Measurements from ENCODE around the gene SYNE1.

Gene SYNE1

GRCh38 chr6:152218887-152219286 is 418.3 kb downstream of the SYNE1 start:
- Histone ChIP-seq H3K9ac (ENCODE audit: low read length in 2 of 2) (no peak overlapping the region), H3K27ac (ENCODE audit: low read length) (no peak overlapping the region), H3K36me3 (ENCODE audit: control insufficient read depth in 2 of 2, insufficient read depth in 2 of 2, low read length in 2 of 2) (peaks cover 63 to 66% of the 10 kb centered on the region in 2 donors), H3K4me1 (ENCODE audit: control insufficient read depth, insufficient read depth, low read length) (no peaks in the 10 kb centered on the region), H3K9me3 (ENCODE audit: control insufficient read depth in 2 of 2, low read length in 2 of 2) (peaks cover 6 to 7% of the 10 kb centered on the region in 2 donors), H3K27me3 (ENCODE audit: control insufficient read depth in 1 of 2, insufficient read depth in 2 of 2, low read length in 2 of 2) (no peaks in the 10 kb centered on the region), H3K4me3 (ENCODE audit: low read length in 2 of 2) (no peak overlapping the region)

GRCh38 chr6:152212437-152212836 is 424.7 kb downstream of the SYNE1 start:
- Histone ChIP-seq H3K27me3 (ENCODE audit: control insufficient read depth in 1 of 2, insufficient read depth in 2 of 2, low read length in 2 of 2) (no peaks in the 10 kb centered on the region), H3K4me3 (ENCODE audit: low read length in 2 of 2) (no peak overlapping the region), H3K36me3 (ENCODE audit: control insufficient read depth in 2 of 2, insufficient read depth in 2 of 2, low read length in 2 of 2) (peaks cover 38 to 47% of the 10 kb centered on the region in 2 donors), H3K9ac (ENCODE audit: low read length in 2 of 2) (no peak overlapping the region), H3K4me1 (ENCODE audit: control insufficient read depth, insufficient read depth, low read length) (no peaks in the 10 kb centered on the region), H3K9me3 (ENCODE audit: control insufficient read depth in 2 of 2, low read length in 2 of 2) (no peaks in the 10 kb centered on the region), H3K27ac (ENCODE audit: low read length) (no peak overlapping the region)

- no peaks in the 10 kb centered on the region for H3K9me3 ChIP-seq (ENCODE audit: control insufficient read depth in 2 of 2, low read length in 2 of 2)
- H3K27me3 ChIP-seq (ENCODE audit: control insufficient read depth in 1 of 2, insufficient read depth in 2 of 2, low read length in 2 of 2): no peaks in the 10 kb centered on the region
- H3K9ac ChIP-seq (ENCODE audit: low read length in 2 of 2): no peak overlapping the region
- H3K36me3 ChIP-seq (ENCODE audit: control insufficient read depth in 2 of 2, insufficient read depth in 2 of 2, low read length in 2 of 2): peaks cover 44 to 52% of the 10 kb centered on the region in 2 donors
- no peak overlapping the region for H3K27ac ChIP-seq (ENCODE audit: low read length)
- no peaks in the 10 kb centered on the region for H3K4me1 ChIP-seq (ENCODE audit: control insufficient read depth, insufficient read depth, low read length)
- no peak overlapping the region for H3K4me3 ChIP-seq (ENCODE audit: low read length in 2 of 2)
Measured at GRCh38 chr6:152209211-152209610, 428.0 kb downstream of the SYNE1 start.

- Histone ChIP-seq H3K36me3 (ENCODE audit: control insufficient read depth in 2 of 2, insufficient read depth in 2 of 2, low read length in 2 of 2) (peaks cover 39 to 47% of the 10 kb centered on the region in 2 donors), H3K4me1 (ENCODE audit: control insufficient read depth, insufficient read depth, low read length) (no peaks in the 10 kb centered on the region), H3K4me3 (ENCODE audit: low read length in 2 of 2) (no peak overlapping the region), H3K9me3 (ENCODE audit: control insufficient read depth in 2 of 2, low read length in 2 of 2) (no peaks in the 10 kb centered on the region), H3K27me3 (ENCODE audit: control insufficient read depth in 1 of 2, insufficient read depth in 2 of 2, low read length in 2 of 2) (no peaks in the 10 kb centered on the region), H3K9ac (ENCODE audit: low read length in 2 of 2) (no peak overlapping the region), H3K27ac (ENCODE audit: low read length) (no peak overlapping the region)
Measured at GRCh38 chr6:152207915-152208714, 429.0 kb downstream of the SYNE1 start.

DNA sequence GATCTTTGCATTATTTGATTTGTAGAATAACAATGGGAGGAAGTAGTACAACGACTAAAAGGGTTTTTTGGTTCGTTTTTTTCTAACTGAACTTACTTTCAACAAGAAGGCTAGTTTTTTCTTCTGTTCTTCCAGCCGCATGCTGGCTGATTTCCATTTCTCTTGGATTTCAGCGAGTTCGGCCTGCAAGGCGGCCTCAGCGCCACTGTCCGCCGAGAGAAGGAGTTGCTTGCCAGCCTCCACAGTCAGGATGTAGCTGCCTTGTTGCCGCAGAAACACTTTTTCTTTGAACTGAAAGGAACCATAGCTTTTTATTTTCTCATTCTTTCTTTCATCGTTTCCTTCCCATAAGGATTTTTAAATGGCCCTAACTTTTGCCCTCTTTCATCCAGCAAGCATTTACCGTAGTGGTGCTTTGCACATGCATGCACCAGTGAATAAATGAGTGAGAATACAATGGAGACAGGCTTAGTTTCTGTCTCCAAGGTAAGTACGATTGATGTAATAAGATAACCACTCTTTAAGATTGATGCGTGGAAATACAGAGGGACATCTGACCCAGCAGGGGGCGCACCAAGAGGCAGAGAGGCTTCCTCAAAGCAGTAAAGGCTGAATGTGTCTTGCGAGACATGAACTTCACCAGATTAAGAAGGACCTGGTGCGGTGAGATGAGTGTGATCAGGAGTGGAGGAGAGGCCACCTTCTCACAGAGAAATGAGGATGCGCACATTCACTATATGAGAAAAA is 430.9 kb downstream of the SYNE1 start:
- Histone ChIP-seq H3K9me3 (ENCODE audit: control insufficient read depth in 2 of 2, low read length in 2 of 2) (no peaks in the 10 kb centered on the region), H3K27me3 (ENCODE audit: control insufficient read depth in 1 of 2, insufficient read depth in 2 of 2, low read length in 2 of 2) (no peaks in the 10 kb centered on the region), H3K4me3 (ENCODE audit: low read length in 2 of 2) (no peak overlapping the region), H3K4me1 (ENCODE audit: control insufficient read depth, insufficient read depth, low read length) (no peaks in the 10 kb centered on the region), H3K36me3 (ENCODE audit: control insufficient read depth in 2 of 2, insufficient read depth in 2 of 2, low read length in 2 of 2) (peaks cover 50 to 52% of the 10 kb centered on the region in 2 donors), H3K27ac (ENCODE audit: low read length) (no peak overlapping the region), H3K9ac (ENCODE audit: low read length in 2 of 2) (no peak overlapping the region)

GRCh38 chr6:152204591-152204990 is 432.6 kb downstream of the SYNE1 start:
- Histone ChIP-seq H3K36me3 (ENCODE audit: control insufficient read depth in 2 of 2, insufficient read depth in 2 of 2, low read length in 2 of 2) (peaks cover 53% of the 10 kb centered on the region in 2 donors), H3K27me3 (ENCODE audit: control insufficient read depth in 1 of 2, insufficient read depth in 2 of 2, low read length in 2 of 2) (no peaks in the 10 kb centered on the region), H3K9me3 (ENCODE audit: control insufficient read depth in 2 of 2, low read length in 2 of 2) (no peaks in the 10 kb centered on the region), H3K27ac (ENCODE audit: low read length) (no peak overlapping the region), H3K9ac (ENCODE audit: low read length in 2 of 2) (no peak overlapping the region), H3K4me1 (ENCODE audit: control insufficient read depth, insufficient read depth, low read length) (no peaks in the 10 kb centered on the region), H3K4me3 (ENCODE audit: low read length in 2 of 2) (no peak overlapping the region)

- Histone ChIP-seq H3K27ac (ENCODE audit: low read length) (no peak overlapping the region), H3K9ac (ENCODE audit: low read length in 2 of 2) (no peak overlapping the region), H3K9me3 (ENCODE audit: control insufficient read depth in 2 of 2, low read length in 2 of 2) (no peaks in the 10 kb centered on the region), H3K27me3 (ENCODE audit: control insufficient read depth in 1 of 2, insufficient read depth in 2 of 2, low read length in 2 of 2) (no peaks in the 10 kb centered on the region), H3K36me3 (ENCODE audit: control insufficient read depth in 2 of 2, insufficient read depth in 2 of 2, low read length in 2 of 2) (peaks cover 50% of the 10 kb centered on the region in 2 donors), H3K4me1 (ENCODE audit: control insufficient read depth, insufficient read depth, low read length) (no peaks in the 10 kb centered on the region), H3K4me3 (ENCODE audit: low read length in 2 of 2) (no peak overlapping the region)
Measured at GRCh38 chr6:152201120-152201519, 436.0 kb downstream of the SYNE1 start.

DNA sequence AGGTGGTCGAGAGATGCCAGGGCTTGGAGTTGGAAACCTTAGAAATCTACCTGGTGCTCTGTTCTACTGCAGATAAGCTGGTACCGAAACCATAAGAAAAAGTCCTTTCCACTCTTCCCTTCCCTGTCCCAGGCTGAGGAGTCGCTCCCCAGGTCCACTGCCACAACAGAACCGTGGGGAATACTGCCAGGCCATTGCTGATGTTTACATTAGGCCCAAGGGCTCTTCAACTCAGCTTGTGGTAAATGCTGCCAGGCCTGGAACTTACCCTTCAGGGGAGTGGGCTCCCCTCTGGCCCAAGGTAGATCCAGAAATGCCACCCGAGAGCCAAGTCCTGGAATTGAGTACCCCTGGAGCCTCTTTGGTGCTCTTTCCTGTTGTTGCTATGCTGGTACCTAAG is 441.3 kb downstream of the SYNE1 start:
- Histone ChIP-seq H3K4me3 (ENCODE audit: low read length in 2 of 2) (no peak overlapping the region), H3K27me3 (ENCODE audit: control insufficient read depth in 1 of 2, insufficient read depth in 2 of 2, low read length in 2 of 2) (no peaks in the 10 kb centered on the region), H3K27ac (ENCODE audit: low read length) (no peak overlapping the region), H3K9me3 (ENCODE audit: control insufficient read depth in 2 of 2, low read length in 2 of 2) (no peaks in the 10 kb centered on the region), H3K4me1 (ENCODE audit: control insufficient read depth, insufficient read depth, low read length) (no peaks in the 10 kb centered on the region), H3K9ac (ENCODE audit: low read length in 2 of 2) (no peak overlapping the region), H3K36me3 (ENCODE audit: control insufficient read depth in 2 of 2, insufficient read depth in 2 of 2, low read length in 2 of 2) (peaks cover 32 to 34% of the 10 kb centered on the region in 2 donors)

DNA sequence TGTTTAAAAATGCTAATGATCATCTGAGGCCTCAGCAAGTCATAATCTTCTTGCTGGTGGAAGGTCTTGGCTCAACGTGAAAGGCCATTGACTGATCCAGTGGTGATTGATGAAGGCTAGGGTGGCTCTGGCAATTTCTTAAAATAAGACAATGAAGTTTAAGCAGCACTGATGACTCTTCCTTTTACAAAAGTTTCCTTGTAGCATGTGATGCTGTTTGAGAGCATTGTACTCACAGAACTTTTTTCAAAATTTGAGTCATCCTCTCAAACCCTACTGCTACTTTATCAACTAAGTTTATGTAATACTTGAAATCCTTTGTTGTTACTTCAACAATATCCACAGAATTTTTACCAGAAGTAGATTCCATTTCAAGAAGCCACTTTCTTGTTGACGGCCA is 447.4 kb downstream of the SYNE1 start:
- H3K36me3 ChIP-seq (ENCODE audit: control insufficient read depth in 2 of 2, insufficient read depth in 2 of 2, low read length in 2 of 2): peaks cover 18 to 21% of the 10 kb centered on the region in 2 donors
- no peaks in the 10 kb centered on the region for H3K27me3 ChIP-seq (ENCODE audit: control insufficient read depth in 1 of 2, insufficient read depth in 2 of 2, low read length in 2 of 2)
- H3K4me1 ChIP-seq (ENCODE audit: control insufficient read depth, insufficient read depth, low read length): no peaks in the 10 kb centered on the region
- no peak overlapping the region for H3K9ac ChIP-seq (ENCODE audit: low read length in 2 of 2)
- no peak overlapping the region for H3K27ac ChIP-seq (ENCODE audit: low read length)
- no peak overlapping the region for H3K4me3 ChIP-seq (ENCODE audit: low read length in 2 of 2)
- H3K9me3 ChIP-seq (ENCODE audit: control insufficient read depth in 2 of 2, low read length in 2 of 2): no peaks in the 10 kb centered on the region

DNA sequence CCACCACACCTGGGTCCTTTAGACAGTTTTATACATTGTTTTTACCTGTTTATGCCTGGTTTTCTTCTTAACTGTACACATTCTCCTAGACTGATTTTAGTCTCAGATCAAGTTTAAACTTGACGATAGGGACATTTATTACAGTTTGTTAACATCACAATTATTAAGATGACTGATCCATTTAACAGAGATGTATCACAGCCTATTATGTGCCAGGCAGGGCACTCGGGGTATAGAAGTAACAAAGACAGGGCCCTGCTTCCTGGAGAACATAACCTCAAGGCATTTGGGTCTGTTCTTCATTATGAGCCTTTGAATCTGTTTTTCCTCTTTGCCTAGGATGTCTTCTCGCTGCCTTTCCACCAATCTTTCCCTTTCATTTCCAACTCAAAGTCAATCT is 449.2 kb downstream of the SYNE1 start:
- no peaks in the 10 kb centered on the region for H3K9me3 ChIP-seq (ENCODE audit: control insufficient read depth in 2 of 2, low read length in 2 of 2)
- H3K36me3 ChIP-seq (ENCODE audit: control insufficient read depth in 2 of 2, insufficient read depth in 2 of 2, low read length in 2 of 2): peaks cover 18 to 22% of the 10 kb centered on the region in 2 donors
- H3K4me1 ChIP-seq (ENCODE audit: control insufficient read depth, insufficient read depth, low read length): no peaks in the 10 kb centered on the region
- H3K9ac ChIP-seq (ENCODE audit: low read length in 2 of 2): no peak overlapping the region
- no peaks in the 10 kb centered on the region for H3K27me3 ChIP-seq (ENCODE audit: control insufficient read depth in 1 of 2, insufficient read depth in 2 of 2, low read length in 2 of 2)
- no peak overlapping the region for H3K27ac ChIP-seq (ENCODE audit: low read length)
- H3K4me3 ChIP-seq (ENCODE audit: low read length in 2 of 2): no peak overlapping the region

GRCh38 chr6:152186840-152187239 is 450.3 kb downstream of the SYNE1 start:
- peaks cover 18 to 22% of the 10 kb centered on the region in 2 donors for H3K36me3 ChIP-seq (ENCODE audit: control insufficient read depth in 2 of 2, insufficient read depth in 2 of 2, low read length in 2 of 2)
- H3K9me3 ChIP-seq (ENCODE audit: control insufficient read depth in 2 of 2, low read length in 2 of 2): no peaks in the 10 kb centered on the region
- H3K9ac ChIP-seq (ENCODE audit: low read length in 2 of 2): no peak overlapping the region
- no peak overlapping the region for H3K4me3 ChIP-seq (ENCODE audit: low read length in 2 of 2)
- H3K27me3 ChIP-seq (ENCODE audit: control insufficient read depth in 1 of 2, insufficient read depth in 2 of 2, low read length in 2 of 2): no peaks in the 10 kb centered on the region
- H3K27ac ChIP-seq (ENCODE audit: low read length): no peak overlapping the region
- no peaks in the 10 kb centered on the region for H3K4me1 ChIP-seq (ENCODE audit: control insufficient read depth, insufficient read depth, low read length)

Measured in stomach smooth muscle (tissue), 2 donors.